ENCODE measurements around the gene SLC11A2. TPM values are rescaled to one million over a fixed set of nuclear protein-coding genes. Genes with fewer than 3 reads are reported as not detected.
A peak's percentile ranks its signal among the peaks of the same experiment; 100 is the strongest.
"Not testable (repeated sequence)": the region's sequence is repeated elsewhere in the genome, so short reads cannot be mapped to it uniquely, and the experiment has no call there.

The SLC11A2 gene
- total and polyA plus RNA-seq, 12 donors = 21.7 to 82.2 (median 49.7) TPM

DNA sequence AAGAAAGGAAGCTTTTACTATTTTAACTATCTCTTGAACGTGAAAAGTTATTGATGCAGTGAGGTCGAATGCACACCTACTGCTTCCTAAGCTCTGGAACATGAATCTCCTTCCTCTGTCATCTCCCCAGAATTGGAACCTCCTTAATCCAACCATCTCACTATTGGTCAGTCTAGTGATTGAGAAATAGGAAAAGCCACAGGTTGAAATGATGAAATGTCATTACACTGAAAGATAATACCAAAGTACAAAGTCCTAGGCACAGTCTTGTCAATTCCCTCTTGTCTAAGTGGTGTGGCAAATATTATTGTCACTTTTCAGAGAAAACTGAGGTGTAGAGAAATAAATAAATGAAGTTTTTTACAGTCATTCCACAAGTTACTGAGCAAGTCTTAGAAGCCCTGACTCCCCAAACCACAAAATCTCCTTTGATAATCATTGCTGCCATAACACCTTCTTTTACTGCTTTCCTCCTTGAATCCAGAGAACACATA is 93.3 kb downstream of the SLC11A2 start:
- TF ChIP-seq, protein P1, sequence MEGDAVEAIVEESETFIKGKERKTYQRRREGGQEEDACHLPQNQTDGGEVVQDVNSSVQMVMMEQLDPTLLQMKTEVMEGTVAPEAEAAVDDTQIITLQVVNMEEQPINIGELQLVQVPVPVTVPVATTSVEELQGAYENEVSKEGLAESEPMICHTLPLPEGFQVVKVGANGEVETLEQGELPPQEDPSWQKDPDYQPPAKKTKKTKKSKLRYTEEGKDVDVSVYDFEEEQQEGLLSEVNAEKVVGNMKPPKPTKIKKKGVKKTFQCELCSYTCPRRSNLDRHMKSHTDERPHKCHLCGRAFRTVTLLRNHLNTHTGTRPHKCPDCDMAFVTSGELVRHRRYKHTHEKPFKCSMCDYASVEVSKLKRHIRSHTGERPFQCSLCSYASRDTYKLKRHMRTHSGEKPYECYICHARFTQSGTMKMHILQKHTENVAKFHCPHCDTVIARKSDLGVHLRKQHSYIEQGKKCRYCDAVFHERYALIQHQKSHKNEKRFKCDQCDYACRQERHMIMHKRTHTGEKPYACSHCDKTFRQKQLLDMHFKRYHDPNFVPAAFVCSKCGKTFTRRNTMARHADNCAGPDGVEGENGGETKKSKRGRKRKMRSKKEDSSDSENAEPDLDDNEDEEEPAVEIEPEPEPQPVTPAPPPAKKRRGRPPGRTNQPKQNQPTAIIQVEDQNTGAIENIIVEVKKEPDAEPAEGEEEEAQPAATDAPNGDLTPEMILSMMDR (IDR thresholded peaks at IDR 0.05) = no peak
- no peak for TF ChIP-seq POLR2A (IDR thresholded peaks at IDR 0.05)
- DNase-seq = no peak
- Histone ChIP-seq H3K36me3 (replicated peaks in 1 of 2) (peaks cover 0 to 18% of the 10 kb centered on the region in 2 donors), H3K27ac (peak overlapping the region in 1 of 5 donors; percentile 17), H3K4me3 (no peak overlapping the region), H3K27me3 (no peaks in the 10 kb centered on the region), H3K4me1 (replicated peaks in 1 of 2) (peaks cover 30 to 64% of the 10 kb centered on the region in 2 donors), H3K9me3 (replicated peaks in 1 of 3) (no peaks in the 10 kb centered on the region)
- 55 to 77% (median 69%) methylated on average over 2 of the region's 2 CpGs for WGBS, 4 donors
- intact Hi-C loops (cut with DNase I) = no loop called here

DNA sequence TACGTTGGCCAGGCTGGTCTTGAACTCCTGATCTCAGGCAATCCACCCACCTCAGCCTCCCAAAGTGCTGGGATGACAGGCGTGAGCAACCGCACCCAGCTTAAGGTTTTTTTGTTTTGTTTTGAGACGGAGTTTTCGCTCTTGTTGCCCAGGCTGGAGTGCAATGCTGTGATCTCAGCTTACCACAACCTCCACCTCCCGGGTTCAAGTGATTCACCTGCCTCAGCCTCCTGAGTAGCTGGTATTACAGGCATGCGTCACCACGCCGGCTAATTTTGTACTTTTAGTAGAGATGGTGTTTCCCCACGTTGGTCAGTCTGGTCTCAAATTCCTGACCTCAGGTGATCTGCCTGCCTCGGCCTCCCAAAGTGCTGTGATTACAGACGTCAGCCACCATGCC is 95.7 kb downstream of the SLC11A2 start:
- H3K9me3 ChIP-seq (replicated peaks in 1 of 3); intact Hi-C loops (cut with DNase I); H3K27ac ChIP-seq; H3K27me3 ChIP-seq; H3K4me3 ChIP-seq; DNase-seq: not testable (repeated sequence)
- WGBS, 4 donors = 92 to 95% (median 94%) methylated on average over 12 of the region's 12 CpGs
- H3K4me1 ChIP-seq (replicated peaks in 1 of 2) = peaks cover 33 to 61% of the 10 kb centered on the region in 2 donors
- H3K36me3 ChIP-seq (replicated peaks in 1 of 2) = peaks cover 0 to 18% of the 10 kb centered on the region in 2 donors

DNA sequence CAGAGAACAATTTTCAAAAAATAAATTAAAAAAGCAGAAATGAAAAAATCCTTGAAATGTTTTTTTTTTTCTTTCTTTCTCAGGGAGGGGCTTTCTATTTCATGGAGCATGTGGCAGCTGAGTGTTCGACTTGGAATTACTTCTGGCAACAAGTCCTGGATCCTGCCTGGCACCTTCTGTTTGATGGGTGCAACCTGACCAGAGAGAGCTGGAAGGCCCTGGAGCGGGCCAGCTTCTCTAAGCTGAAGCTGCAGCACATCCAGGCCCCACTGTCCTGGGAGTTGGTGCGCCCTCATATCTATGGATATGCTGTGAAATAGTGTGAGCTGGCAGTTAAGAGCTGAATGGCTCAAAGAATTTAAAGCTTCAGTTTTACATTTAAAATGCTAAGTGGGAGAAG is 96.4 kb downstream of the SLC11A2 start:
- Histone ChIP-seq H3K4me3 (peak overlapping the region in 1 of 4 donors; percentile 91), H3K36me3 (replicated peaks in 1 of 2) (peaks cover 0 to 18% of the 10 kb centered on the region in 2 donors), H3K4me1 (replicated peaks in 1 of 2) (peaks cover 33 to 55% of the 10 kb centered on the region in 2 donors), H3K9me3 (replicated peaks in 1 of 3) (no peaks in the 10 kb centered on the region), H3K27me3 (no peaks in the 10 kb centered on the region), H3K27ac (peak overlapping the region in 1 of 5 donors; percentile 8)
- WGBS, 4 donors = 77 to 89% (median 85%) methylated on average over 3 of the region's 3 CpGs
- TF ChIP-seq, protein P1 (IDR thresholded peaks at IDR 0.05) = no peak
- no peak for TF ChIP-seq POLR2A (IDR thresholded peaks at IDR 0.05)
- no peak for DNase-seq
- intact Hi-C loops (cut with DNase I) = loop anchor here in 1 of 2 donors (5.0 kb wide), 1 partner anchor 52 kb away; no protein-coding TSS in a partner anchor

Small RNAs within 50 kb of the gene (small RNA-seq; reads per million reads assigned to genes)
- gene AC008121.1 = 0 reads per million in 2 donors
- 0 reads per million in 2 donors for gene RF00019
- 0 reads per million in 2 donors for gene RNU6-1273P
- 0 reads per million in 2 donors for gene RNU6-87P

Other genes with a start within 250 kb of the SLC11A2 start
- gene TMPRSS12, start 183.5 kb downstream of the SLC11A2 start, total RNA-seq = under 1 TPM in 1 of 9 donors, not detected in 8; 0.39 TPM
- under 1 TPM in 1 of 3 donors, not detected in 2; 0.03 TPM for gene TMPRSS12, start 183.5 kb downstream of the SLC11A2 start, polyA plus RNA-seq
- gene HIGD1C, start 73.8 kb downstream of the SLC11A2 start, total RNA-seq = not detected
- not detected for gene HIGD1C, start 73.8 kb downstream of the SLC11A2 start, polyA plus RNA-seq
- gene LETMD1, start 21.9 kb upstream of the SLC11A2 start, total RNA-seq = 100 to 1,000 TPM in 2 of 9 donors, 10 to 100 TPM in 7; 37.7 to 122 (median 82.2) TPM
- gene LETMD1, start 21.9 kb upstream of the SLC11A2 start, polyA plus RNA-seq = 10 to 100 TPM; 59.0 to 69.9 (median 59.1) TPM
- gene CSRNP2, start 57.2 kb upstream of the SLC11A2 start, total RNA-seq = 10 to 100 TPM; 15.6 to 29.2 (median 25.0) TPM
- 10 to 100 TPM; 20.1 to 22.8 (median 22.0) TPM for gene CSRNP2, start 57.2 kb upstream of the SLC11A2 start, polyA plus RNA-seq
- gene TFCP2, start 146.8 kb upstream of the SLC11A2 start, total RNA-seq = 10 to 100 TPM in 8 of 9 donors, 1 to 10 TPM in 1; 9.4 to 28.5 (median 18.5) TPM
- 10 to 100 TPM; 11.1 to 28.7 (median 11.5) TPM for gene TFCP2, start 146.8 kb upstream of the SLC11A2 start, polyA plus RNA-seq
- gene POU6F1, start 191.7 kb upstream of the SLC11A2 start, total RNA-seq = 10 to 100 TPM in 4 of 9 donors, 1 to 10 TPM in 5; 2.4 to 19.3 (median 9.5) TPM
- 10 to 100 TPM in 2 of 3 donors, 1 to 10 TPM in 1; 2.2 to 18.2 (median 16.9) TPM for gene POU6F1, start 191.7 kb upstream of the SLC11A2 start, polyA plus RNA-seq
- gene DAZAP2, start 212.4 kb upstream of the SLC11A2 start, total RNA-seq = 100 to 1,000 TPM; 146 to 454 (median 227) TPM
- 100 to 1,000 TPM in 2 of 3 donors, 10 to 100 TPM in 1; 85.8 to 279 (median 116) TPM for gene DAZAP2, start 212.4 kb upstream of the SLC11A2 start, polyA plus RNA-seq
- 10 to 100 TPM in 6 of 9 donors, 1 to 10 TPM in 3; 2.7 to 32.6 (median 14.1) TPM for gene SMAGP, start 244.0 kb upstream of the SLC11A2 start, total RNA-seq
- 10 to 100 TPM in 1 of 3 donors, 1 to 10 TPM in 2; 6.0 to 10.9 (median 9.9) TPM for gene SMAGP, start 244.0 kb upstream of the SLC11A2 start, polyA plus RNA-seq